Lower lobe of right lung (tissue), 2 donors: ENCODE data around the gene LRP1B. TPM values are rescaled to one million over a fixed set of nuclear protein-coding genes. Genes with fewer than 3 reads are reported as not detected.

ENCODE experiments used
- ATAC-seq, 2 donors: fragments of 200-7000 bp; cut with Tn5 transposase; one replicate each; pipeline ENCODE4 v1.9.1; 2020 to 2022; ENCODE audit warnings: mild to moderate bottlenecking in 2 of 2, moderate library complexity in 2 of 2
- DNase-seq: peaks from one replicate; pipeline ENCODE4 v3.0.0-alpha.2; 2020
- H3K27ac ChIP-seq: fragments of 200-600 bp; one replicate; pipeline ENCODE4 v1.8.0; 2022
- H3K27me3 ChIP-seq: fragments of 200-600 bp; one replicate; pipeline ENCODE4 v1.8.0; 2022; ENCODE audit warnings: low read depth
- H3K36me3 ChIP-seq: fragments of 200-600 bp; one replicate; pipeline ENCODE4 v1.8.0; 2022; ENCODE audit warnings: mild to moderate bottlenecking
- H3K4me1 ChIP-seq: fragments of 200-600 bp; one replicate; pipeline ENCODE4 v1.8.0; 2022
- H3K4me3 ChIP-seq: fragments of 200-600 bp; one replicate; pipeline ENCODE4 v1.8.0; 2022; ENCODE audit warnings: mild to moderate bottlenecking
- H3K9me3 ChIP-seq: fragments of 200-600 bp; one replicate; pipeline ENCODE4 v1.8.0; 2022
- CTCF ChIP-seq: fragments of 200-600 bp; IDR thresholded peaks from one replicate; pipeline ENCODE4 v1.8.0; 2022; ENCODE audit warnings: antibody characterized with exemption, mild to moderate bottlenecking
- intact Hi-C: fragments of 100-400 bp; cut with DNase I; formaldehyde crosslinking; loops from one replicate; pipeline ENCODE4 v1.11.0; 2022
- total RNA-seq: library from RNA; stranded (reverse); fragmentation: NEBNext Ultra II Directional; extraction: Animal tissue kit (Norgen Biotek cat#: 25700); gene quantifications from one replicate; pipeline ENCODE4 v1.2.1, GENCODE V29; 2021
- donor health status: DM: no; HTN: yes; CAD: no; lungs with severe emphysema.

LRP1B gene
- total RNA-seq, 1 donor from 2014 or later: 0.09 TPM

DNA sequence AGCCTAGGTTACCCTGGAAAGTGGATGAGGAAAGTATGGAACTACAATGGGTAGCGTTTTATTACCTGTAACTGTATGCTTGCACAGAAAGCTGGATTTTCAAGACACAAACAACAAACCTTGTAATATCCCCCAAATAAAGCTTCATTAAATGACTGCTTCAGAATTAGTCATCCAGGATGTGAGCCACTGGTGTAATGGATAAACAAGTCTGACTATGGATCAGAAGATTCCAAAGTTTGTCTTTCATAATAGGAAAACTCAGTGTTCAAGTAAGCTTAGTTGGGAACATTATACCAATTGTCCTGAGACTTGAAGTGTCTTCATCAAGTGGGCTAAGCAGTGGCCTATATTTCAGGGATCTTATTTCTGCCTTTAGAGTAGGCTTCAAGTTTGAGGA, 518.8 kb downstream of the LRP1B start:
- intact Hi-C loops: no loop called here
- H3K4me3 ChIP-seq: no peak overlapping the region
- DNase-seq: no peak
- H3K9me3 ChIP-seq: no peaks in the 10 kb centered on the region
- no peak overlapping the region for H3K27ac ChIP-seq
- no peaks in the 10 kb centered on the region for H3K27me3 ChIP-seq
- no peak for ATAC-seq
- H3K36me3 ChIP-seq: no peaks in the 10 kb centered on the region
- H3K4me1 ChIP-seq: no peaks in the 10 kb centered on the region
- no peak for TF ChIP-seq CTCF

GRCh38 chr2:141611176-141611571, 519.6 kb downstream of the LRP1B start:
- intact Hi-C loops: no loop called here
- no peaks in the 10 kb centered on the region for H3K9me3 ChIP-seq
- no peak for DNase-seq
- no peaks in the 10 kb centered on the region for H3K27me3 ChIP-seq
- no peaks in the 10 kb centered on the region for H3K4me1 ChIP-seq
- no peak for ATAC-seq
- H3K27ac ChIP-seq: no peak overlapping the region
- TF ChIP-seq CTCF: no peak
- H3K4me3 ChIP-seq: no peak overlapping the region
- H3K36me3 ChIP-seq: no peaks in the 10 kb centered on the region

DNA sequence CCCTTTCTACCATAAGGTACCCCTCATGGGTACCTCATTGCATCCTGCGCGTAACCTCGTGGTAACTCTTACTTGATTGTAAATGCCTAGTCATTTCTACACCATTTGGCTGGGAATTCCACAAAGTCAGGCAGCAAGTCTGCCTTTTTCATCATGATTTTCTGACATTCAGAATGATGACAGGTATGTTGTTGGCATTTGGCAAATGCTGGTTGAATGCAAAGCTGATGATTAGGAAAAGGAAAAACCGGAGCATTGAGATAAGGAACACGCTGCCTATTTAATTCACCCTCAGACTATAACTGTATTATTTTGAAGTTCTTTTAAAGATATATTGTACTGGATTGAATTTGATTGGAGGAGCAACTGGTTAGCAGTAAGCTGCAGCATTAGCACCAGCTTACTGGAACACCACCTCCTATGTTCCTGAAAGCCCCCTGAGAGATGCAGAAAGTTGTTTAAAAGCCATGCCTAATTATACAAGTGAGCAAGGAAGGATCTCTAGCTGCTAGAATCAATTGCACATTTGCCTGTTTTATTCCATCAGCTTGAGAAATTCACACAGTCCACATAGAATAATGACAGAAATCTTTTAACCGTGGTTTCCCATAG, 520.1 kb downstream of the LRP1B start:
- intact Hi-C loops: no loop called here
- H3K4me3 ChIP-seq: no peak overlapping the region
- no peak overlapping the region for H3K27ac ChIP-seq
- ATAC-seq: no peak
- no peaks in the 10 kb centered on the region for H3K27me3 ChIP-seq
- H3K9me3 ChIP-seq: no peaks in the 10 kb centered on the region
- TF ChIP-seq CTCF: no peak
- H3K4me1 ChIP-seq: no peaks in the 10 kb centered on the region
- H3K36me3 ChIP-seq: no peaks in the 10 kb centered on the region
- DNase-seq: no peak

- Histone ChIP-seq H3K27me3 (no peaks in the 10 kb centered on the region), H3K4me1 (no peaks in the 10 kb centered on the region), H3K36me3 (no peaks in the 10 kb centered on the region), H3K9me3 (no peaks in the 10 kb centered on the region), H3K4me3 (no peak overlapping the region), H3K27ac (no peak overlapping the region)
- intact Hi-C loops: no loop called here
- no peak for TF ChIP-seq CTCF
- ATAC-seq (no peak), DNase-seq (no peak)
Observed at GRCh38 chr2:141605163-141605562, 525.7 kb downstream of the LRP1B start.

DNA sequence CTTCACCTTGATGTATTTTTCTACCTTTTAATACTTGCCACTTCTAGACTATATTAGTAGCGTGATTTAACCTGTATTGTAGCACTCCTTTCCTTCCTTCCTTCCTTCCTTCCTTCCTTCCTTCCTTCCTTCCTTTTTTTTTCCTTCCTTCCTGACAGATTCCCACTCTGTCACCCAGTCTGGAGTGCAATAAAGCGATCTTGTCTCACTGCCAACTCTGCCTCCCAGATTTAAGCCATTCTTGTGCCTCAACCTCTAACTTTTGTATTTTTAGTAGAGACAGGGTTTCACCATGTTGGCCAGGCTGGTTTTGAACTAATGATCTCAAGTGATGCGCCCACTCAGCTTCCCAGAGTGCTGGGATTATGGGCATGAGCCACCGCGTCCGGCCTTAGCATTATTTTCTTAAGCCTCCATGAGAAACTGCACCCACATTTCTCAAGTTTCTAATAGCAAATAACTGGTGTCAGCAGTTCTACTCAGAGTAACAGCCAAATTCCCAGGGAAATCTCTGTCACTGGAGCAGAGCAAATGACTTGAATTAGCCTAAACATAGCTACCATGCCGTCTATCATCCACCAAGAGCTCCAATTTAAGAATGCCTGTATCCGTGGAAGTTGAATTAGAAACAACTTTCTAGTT, 529.2 kb downstream of the LRP1B start:
- ATAC-seq (no peak), DNase-seq (no peak)
- no peaks in the 10 kb centered on the region for H3K27me3 ChIP-seq
- no peaks in the 10 kb centered on the region for H3K36me3 ChIP-seq
- no peak overlapping the region for H3K4me3 ChIP-seq
- no peak for TF ChIP-seq CTCF
- no peaks in the 10 kb centered on the region for H3K9me3 ChIP-seq
- intact Hi-C loops: no loop called here
- no peak overlapping the region for H3K27ac ChIP-seq
- no peaks in the 10 kb centered on the region for H3K4me1 ChIP-seq
